Activated CD8-positive, alpha-beta memory T cell treated with anti-CD3 and anti-CD28 coated beads for 24 hours (primary cell): ENCODE results near the gene NDUFAF4.

Experiments
- DNase-seq: peaks from one replicate; pipeline ENCODE4 v3.0.0-alpha.2; 2020

The NDUFAF4 gene

DNA sequence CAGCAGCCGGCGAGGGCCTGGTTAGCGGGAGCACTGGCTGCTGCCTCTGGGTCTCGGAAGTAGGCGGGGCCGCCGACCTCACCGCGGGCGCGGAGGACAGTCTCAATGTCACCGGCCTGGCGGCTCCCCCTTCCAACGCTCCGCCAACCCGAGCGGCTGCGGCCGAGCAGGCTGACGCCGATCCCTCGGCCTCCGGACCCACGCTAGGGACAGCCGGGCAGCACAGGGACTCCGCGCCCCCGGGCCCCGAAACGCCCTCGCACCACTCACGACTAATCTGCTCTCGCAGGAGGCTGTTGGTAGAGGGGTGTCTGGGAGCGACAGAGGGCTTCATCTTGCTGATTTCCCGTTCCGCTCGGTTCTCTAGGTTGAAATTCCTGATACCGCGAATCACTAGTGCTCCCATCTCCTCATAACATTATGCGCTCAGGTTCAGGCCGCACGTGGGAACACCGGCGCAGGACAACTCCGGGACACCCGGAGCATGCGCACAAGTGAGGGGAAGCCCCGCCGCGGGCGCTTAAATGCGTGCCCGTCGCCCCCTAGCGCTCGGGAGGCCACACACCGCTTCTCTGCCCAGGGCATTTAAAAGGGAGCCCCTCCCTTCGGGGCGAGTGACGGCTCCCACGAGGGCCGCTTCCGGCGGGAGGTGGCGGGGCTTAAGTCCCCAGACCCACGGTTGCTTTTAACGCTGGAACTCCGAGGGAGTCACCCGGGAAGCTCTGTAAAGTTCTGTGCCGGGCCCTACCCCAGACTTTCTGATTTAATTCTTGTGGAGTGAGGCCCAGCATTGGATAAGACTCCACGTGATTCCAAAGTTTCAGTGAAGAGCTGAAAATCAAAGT lies at the start of gene NDUFAF4:
NDUFAF4 (minus strand) TSS at position 496 of the 845 bp plus-strand sequence; CDS start at position 406, 90 bp downstream.
- peak; percentile 98 for DNase-seq

DNA sequence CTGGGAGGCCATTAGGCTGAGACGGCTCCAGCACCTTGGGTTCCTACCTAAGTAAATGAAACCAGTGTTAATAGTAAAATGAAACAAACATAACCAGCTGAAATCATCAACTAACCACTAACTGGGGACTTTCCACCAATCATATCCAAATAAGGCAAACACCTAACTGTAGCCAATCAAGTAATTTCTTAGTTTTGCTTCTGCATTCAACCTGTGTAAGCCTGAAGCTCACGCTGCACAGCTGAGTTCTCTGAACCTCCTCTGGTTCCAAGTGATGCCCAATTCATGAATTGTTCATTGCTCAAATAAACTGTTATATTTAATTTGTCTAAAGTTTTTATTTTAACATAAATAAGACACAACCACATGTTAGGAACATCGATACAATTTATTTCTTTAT lies 49.4 kb upstream of the NDUFAF4 start:
- DNase-seq: no peak

GRCh38 chr6:96943555-96944215 lies 46.0 kb upstream of the NDUFAF4 start:
- DNase-seq: no peak

GRCh38 chr6:96942676-96943075 lies 45.0 kb upstream of the NDUFAF4 start:
- no peak for DNase-seq

- DNase-seq: no peak
Measured at GRCh38 chr6:96940322-96940721, 42.6 kb upstream of the NDUFAF4 start.

DNA sequence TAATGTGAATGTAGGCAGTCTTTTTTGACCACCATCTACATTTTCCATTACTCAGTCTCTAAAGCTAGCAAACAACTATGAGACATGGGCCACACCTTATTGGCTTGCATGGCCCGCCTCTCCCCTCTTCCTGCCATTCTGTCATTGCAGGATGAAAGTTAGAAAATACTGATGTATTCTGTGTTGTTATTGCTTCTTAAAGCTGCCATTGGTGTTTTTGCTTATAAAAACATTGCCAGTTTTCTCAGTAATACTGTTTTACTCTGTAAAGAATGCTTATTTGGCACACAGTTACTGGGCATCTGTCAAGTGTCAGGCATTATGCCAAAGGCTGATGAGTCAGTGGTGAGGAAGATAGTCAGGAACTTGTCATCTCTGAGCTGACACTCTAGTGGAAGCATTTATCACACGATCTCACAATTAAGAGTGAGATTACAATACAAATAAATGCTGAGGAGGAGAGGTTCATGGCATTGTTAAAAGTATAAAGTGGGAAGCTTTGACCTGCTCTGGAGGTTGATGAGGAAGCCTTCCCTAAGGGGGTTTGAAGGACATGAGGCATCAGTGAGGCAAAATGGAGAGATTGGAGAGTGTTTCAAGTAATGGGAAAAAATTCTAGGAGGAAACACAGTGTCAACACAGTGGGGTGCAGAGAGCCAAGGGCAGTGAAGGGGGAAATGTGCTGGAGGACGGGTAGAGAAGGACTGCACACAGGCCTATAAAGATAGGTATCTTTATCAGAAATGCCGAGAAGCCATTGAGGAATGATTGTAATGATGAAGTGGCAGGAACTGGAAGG lies 41.5 kb upstream of the NDUFAF4 start:
- no peak for DNase-seq

- no peak for DNase-seq
Measured at GRCh38 chr6:96934087-96934486, 36.4 kb upstream of the NDUFAF4 start.

DNA sequence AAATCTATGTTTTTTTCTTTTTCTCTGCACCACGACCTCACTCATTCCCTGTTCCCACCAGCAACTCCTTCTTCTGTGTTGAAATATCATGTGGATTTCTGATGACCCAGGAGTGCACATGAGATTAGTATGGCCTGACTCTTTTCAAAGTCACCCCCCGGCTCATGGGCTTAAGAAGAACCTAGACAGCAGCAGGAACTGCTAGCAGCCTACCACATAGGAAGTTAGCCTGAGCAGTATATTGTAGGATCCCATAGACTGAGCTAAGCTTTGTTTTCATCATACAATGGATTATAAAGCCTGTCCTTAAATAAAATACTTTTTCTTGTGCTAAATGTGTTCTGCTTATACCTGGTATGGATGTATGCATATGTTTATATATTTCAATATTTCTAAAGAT lies 33.5 kb upstream of the NDUFAF4 start:
- DNase-seq: no peak

DNA sequence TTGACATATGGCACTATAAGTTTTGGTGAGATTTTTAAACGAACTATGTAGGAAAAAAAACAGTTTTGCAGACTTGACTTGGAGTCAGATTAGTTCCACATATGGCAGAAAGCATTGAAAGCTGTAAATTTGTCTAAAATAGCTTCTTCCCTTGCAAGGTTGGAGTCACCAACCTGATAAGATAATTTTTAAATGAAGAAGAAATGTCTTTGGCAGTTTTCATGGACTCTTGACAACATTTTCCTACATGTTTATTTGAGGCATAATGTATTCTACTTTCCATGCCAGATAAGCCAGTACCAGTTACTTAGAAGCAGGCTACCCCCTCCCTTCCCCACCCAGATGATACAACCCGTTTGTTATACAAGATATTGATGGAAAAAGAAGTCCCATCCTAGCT lies 32.0 kb upstream of the NDUFAF4 start:
- no peak for DNase-seq

- no peak for DNase-seq
Measured at GRCh38 chr6:96927660-96928059, 30.0 kb upstream of the NDUFAF4 start.

GRCh38 chr6:96926425-96926824 lies 28.7 kb upstream of the NDUFAF4 start:
- no peak for DNase-seq

GRCh38 chr6:96925290-96925687 lies 27.6 kb upstream of the NDUFAF4 start:
- DNase-seq: no peak

DNA sequence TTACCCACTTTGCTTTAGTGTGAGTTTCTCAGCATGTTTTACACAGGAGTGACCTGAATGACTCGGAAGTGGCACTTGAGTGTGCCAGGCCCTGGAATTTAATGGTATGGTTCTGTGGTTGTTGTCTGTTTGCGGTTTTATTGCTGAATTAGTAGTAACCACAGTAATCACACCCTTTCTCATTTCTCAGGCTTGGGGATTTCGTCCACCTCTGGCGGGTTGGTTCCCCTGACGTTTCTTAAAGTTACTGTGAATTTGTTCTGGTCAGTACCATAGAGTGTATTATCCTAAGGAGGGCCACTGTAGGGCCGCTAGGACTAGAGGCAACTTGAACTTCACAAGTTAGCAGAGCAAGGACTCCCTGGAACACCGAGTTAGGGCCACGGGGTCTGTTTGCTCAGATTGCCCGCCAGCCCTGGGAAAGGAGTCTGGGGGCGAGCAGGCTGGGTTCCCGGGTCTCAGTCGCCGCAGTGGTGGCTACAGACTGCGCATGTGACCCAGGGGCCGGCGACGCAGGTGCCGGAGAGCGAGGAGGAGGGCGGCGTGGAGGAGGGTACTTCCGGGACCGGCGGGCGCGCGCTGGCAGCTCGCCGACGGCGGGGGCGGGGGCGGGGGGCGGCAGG lies 26.3 kb upstream of the NDUFAF4 start:
- no peak for DNase-seq

GRCh38 chr6:96923400-96923799 lies 25.7 kb upstream of the NDUFAF4 start:
- DNase-seq: no peak

DNA sequence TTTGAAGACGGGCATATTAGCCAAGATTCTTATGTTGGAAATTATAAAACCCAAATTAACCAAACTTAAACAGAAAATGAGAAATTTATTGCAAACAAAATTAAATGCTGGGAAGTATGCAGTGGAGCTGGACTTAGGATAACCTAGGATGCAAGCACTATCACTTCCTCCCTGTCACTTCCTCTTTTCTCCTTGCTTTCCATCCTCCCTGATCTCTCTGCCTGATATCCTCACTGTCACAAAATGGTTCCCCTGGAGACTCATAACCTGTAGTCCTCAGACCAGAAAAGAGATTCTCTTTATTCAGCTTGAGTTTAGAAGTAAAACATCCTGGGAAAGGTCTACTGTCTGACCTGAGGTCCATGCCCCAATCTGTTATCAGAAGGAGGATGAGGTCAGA lies 19.4 kb upstream of the NDUFAF4 start:
- DNase-seq: no peak

- no peak for DNase-seq
Measured at GRCh38 chr6:96913621-96914020, 15.9 kb upstream of the NDUFAF4 start.

GRCh38 chr6:96911751-96912150 lies 14.1 kb upstream of the NDUFAF4 start:
- no peak for DNase-seq

DNA sequence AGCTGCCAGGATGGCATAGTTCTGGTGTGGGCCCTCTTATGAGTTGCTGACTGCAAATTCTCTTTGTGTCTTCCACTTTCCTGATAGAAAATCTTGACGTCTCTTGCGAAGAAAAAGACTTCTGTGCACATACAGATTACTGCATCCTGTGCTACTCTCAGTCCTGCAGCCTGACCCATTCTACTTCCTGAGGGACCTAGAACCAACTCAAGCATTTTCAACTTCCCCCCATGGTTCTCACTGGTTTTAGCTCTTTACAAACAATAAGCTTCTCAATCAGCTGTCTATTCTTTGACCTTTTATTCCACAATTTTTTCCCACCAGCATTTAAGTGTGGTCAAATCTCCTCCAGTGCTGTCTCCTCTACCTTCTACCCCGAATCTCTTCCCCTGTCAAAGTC lies 13.5 kb upstream of the NDUFAF4 start:
- no peak for DNase-seq

DNA sequence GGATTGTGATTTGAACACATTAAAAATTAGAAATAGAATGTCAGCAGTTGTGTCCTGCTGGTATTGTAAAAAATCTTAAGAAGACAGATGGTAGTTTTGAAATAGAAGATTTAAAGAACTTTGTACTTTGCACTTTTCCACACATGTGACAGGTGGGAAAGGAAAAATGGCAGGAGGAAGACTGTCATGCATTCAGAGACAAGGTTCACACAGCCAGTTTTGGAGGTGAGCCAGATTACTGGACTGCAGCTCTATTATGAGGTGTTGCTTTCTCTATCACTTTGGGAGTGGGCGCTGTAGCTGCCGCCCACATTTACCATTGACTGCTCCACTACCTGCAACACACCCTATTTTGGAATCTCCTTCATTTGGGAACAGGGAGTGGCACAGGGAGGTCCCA lies 12.1 kb upstream of the NDUFAF4 start:
- DNase-seq: no peak

- DNase-seq: no peak
Measured at GRCh38 chr6:96907498-96907897, 9.8 kb upstream of the NDUFAF4 start.

- no peak for DNase-seq
Measured at GRCh38 chr6:96900873-96901272, 3.2 kb upstream of the NDUFAF4 start.

- DNase-seq: no peak
Measured at GRCh38 chr6:96899451-96899998, 1.8 kb upstream of the NDUFAF4 start.

DNA sequence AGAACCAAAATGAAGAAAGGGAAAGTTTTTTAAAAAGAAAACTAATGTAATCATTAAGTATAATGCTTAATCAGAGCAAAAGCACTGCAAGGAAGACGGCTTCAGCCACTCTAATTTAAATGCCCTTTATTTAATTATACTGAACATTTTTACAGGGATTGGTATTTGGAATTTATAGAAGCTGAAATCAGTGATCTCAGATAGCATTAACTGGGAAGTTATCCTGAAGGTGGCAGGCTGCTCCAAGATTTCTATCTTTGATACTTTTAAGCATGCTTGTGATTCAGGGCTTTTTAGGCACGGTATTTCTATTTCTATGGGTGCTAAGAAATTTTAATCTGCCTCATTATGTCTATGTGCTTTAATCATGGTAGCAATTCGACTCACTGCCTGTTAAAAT lies 1.3 kb upstream of the NDUFAF4 start:
- no peak for DNase-seq
